ENCODE results near the gene SMC4.

Gene SMC4

GRCh38 chr3:160480931-160481330 is 81.5 kb downstream of the SMC4 start:
- no peak for DNase-seq

GRCh38 chr3:160481856-160482255 is 82.4 kb downstream of the SMC4 start:
- no peak for DNase-seq

- no peak for DNase-seq
Measured at GRCh38 chr3:160482796-160483195, 83.3 kb downstream of the SMC4 start.

All from right hindlimb (tissue), 1 donor.